NOMO-1 treated with DMSO at 0.1 percent for 48 hours (cell line): ENCODE data around the gene RPS16.
"Not testable (repeated sequence)": the region's sequence is repeated elsewhere in the genome, so short reads cannot be mapped to it uniquely, and the experiment has no call there.

Experiments
- DNase-seq: peaks from one replicate; lab custom pipeline; 2025; ENCODE audit not compliant: unreplicated experiment; lab: John Stamatoyannopoulos, UW

Gene RPS16

GRCh38 chr19:39435499-39436349, at the start of gene RPS16:
Gene RPS16 (minus strand): TSS chr19:39435949. CDS start chr19:39435895, 54 bp downstream.
- DNase-seq = peak; percentile 98

GRCh38 chr19:39483141-39483540, 47.4 kb upstream of the RPS16 start:
- DNase-seq = no peak

GRCh38 chr19:39481676-39482075, 45.9 kb upstream of the RPS16 start:
- DNase-seq = no peak

- no peak for DNase-seq
Observed at GRCh38 chr19:39481229-39481545, 45.4 kb upstream of the RPS16 start.

- peak; percentile 90 for DNase-seq
Observed at GRCh38 chr19:39480337-39481228, 44.8 kb upstream of the RPS16 start, which contains the start of gene TIMM50. Gene TIMM50 (plus strand): TSS chr19:39480838. CDS start chr19:39480854, 16 bp downstream.

- DNase-seq = no peak
Observed at GRCh38 chr19:39479916-39480315, 44.2 kb upstream of the RPS16 start.

- not testable (repeated sequence) for DNase-seq
Observed at GRCh38 chr19:39479319-39479801, 43.6 kb upstream of the RPS16 start.

GRCh38 chr19:39475748-39476147, 40.0 kb upstream of the RPS16 start:
- DNase-seq = no peak

GRCh38 chr19:39474139-39474620, 38.4 kb upstream of the RPS16 start:
- peak; percentile 0 for DNase-seq

- no peak for DNase-seq
Observed at GRCh38 chr19:39473443-39473960, 37.8 kb upstream of the RPS16 start.

- DNase-seq = no peak
Observed at GRCh38 chr19:39472746-39473442, 37.1 kb upstream of the RPS16 start.

GRCh38 chr19:39471756-39472536, 36.2 kb upstream of the RPS16 start:
- DNase-seq = no peak

GRCh38 chr19:39470724-39471339, 35.1 kb upstream of the RPS16 start:
- DNase-seq = no peak

- no peak for DNase-seq
Observed at GRCh38 chr19:39469567-39469966, 33.8 kb upstream of the RPS16 start.

GRCh38 chr19:39469036-39469435, 33.3 kb upstream of the RPS16 start:
- no peak for DNase-seq

- no peak for DNase-seq
Observed at GRCh38 chr19:39467941-39468340, 32.2 kb upstream of the RPS16 start.

GRCh38 chr19:39465956-39466747, 30.4 kb upstream of the RPS16 start:
- no peak for DNase-seq

GRCh38 chr19:39463403-39463802, 27.7 kb upstream of the RPS16 start:
- no peak for DNase-seq

GRCh38 chr19:39451257-39451656, 15.5 kb upstream of the RPS16 start:
- not testable (repeated sequence) for DNase-seq
